HCT116 (cell line): ENCODE results near the gene CASZ1. TPM values are rescaled to one million over a fixed set of nuclear protein-coding genes. Genes with fewer than 3 reads are reported as not detected.

Source experiments
- ATAC-seq: fragments of 200-7000 bp; cut with Tn5 transposase; 2 replicates; pipeline ENCODE4 v1.9.1; 2020; ENCODE audit warnings: mild to moderate bottlenecking, moderate library complexity
- BruUV-seq: library from RNA; stranded (reverse); fragments of 400-500 nt; replicated peaks from 2 replicates; lab custom pipeline; 2021; lab: Mats Ljungman, UMichigan
- CTCF ChIA-PET: fragments of 300-600 bp; sonication (Branson Sonifier 250); formaldehyde crosslinking; loops from one replicate; lab custom pipeline; 2021; ENCODE audit warnings: antibody characterized with exemption; lab: Charles Lee
- POLR2A ChIA-PET: fragments of 300-600, 350-600 bp; sonication (Branson Sonifier 250); formaldehyde crosslinking; loops from one replicate; lab custom pipeline; 2021; ENCODE audit warnings: antibody characterized with exemption; lab: Charles Lee
- RAD21 ChIA-PET, 2 experiments: fragments of 300-600 bp; sonication (Branson Sonifier 250); formaldehyde crosslinking; loops; one replicate each; lab custom pipeline; 2023; ENCODE audit warnings: low total read pairs in 2 of 2; ENCODE audit not compliant: uncharacterized antibody in 2 of 2, unreplicated experiment in 2 of 2, low non-redundant PET in 1 of 2; lab: Charles Lee
- DNase-seq: peaks from one replicate; pipeline ENCODE4 v3.0.0-alpha.2; 2010; ENCODE audit warnings: low read depth, low spot score
- H2AFZ ChIP-seq: fragments of 200-600 bp; shearing (Covaris generic), sonication (generic); 2 replicates; pipeline ENCODE4 v1.6.1; 2017; ENCODE audit warnings: low read depth, mixed run types, mixed read lengths, antibody characterized with exemption, low read length; ENCODE audit not compliant: poor library complexity, severe bottlenecking
- H3K27ac ChIP-seq: 2 replicates; pipeline ENCODE4 v1.5.1; 2012; ENCODE audit warnings: low read depth, low read length
- H3K27me3 ChIP-seq: fragments of 200-600 bp; sonication (generic); 2 replicates; pipeline ENCODE4 v1.6.1; 2016; ENCODE audit warnings: mixed run types, low read length, mixed read lengths; ENCODE audit not compliant: insufficient read depth
- H3K36me3 ChIP-seq, 2 experiments: fragments of 200-500 bp in 1 of 2; fragments of 200-600 bp in 1 of 2; sonication (Bioruptor generic) in 1 of 2; sonication (generic) in 1 of 2; 2 replicates each; pipeline versions ENCODE4 v1.5.1 to v1.6.1; 2014 to 2016; ENCODE audit warnings: low read length in 2 of 2, inconsistent platforms in 1 of 2, mixed read lengths in 1 of 2, mixed run types in 1 of 2; ENCODE audit not compliant: insufficient read depth in 2 of 2, control insufficient read depth in 1 of 2
- H3K4me1 ChIP-seq, 2 experiments: fragments of 200-600 bp in 1 of 2; sonication (generic) in 1 of 2; 2 replicates each; pipeline versions ENCODE4 v1.5.1 to v1.6.1; 2012 to 2017; ENCODE audit warnings: low read length in 2 of 2, inconsistent platforms in 1 of 2, mild to moderate bottlenecking in 1 of 2, mixed read lengths in 1 of 2, mixed run types in 1 of 2, moderate library complexity in 1 of 2; ENCODE audit not compliant: insufficient read depth in 2 of 2, control insufficient read depth in 1 of 2
- H3K4me2 ChIP-seq: fragments of 200-600 bp; sonication (generic); 2 replicates; pipeline ENCODE4 v1.6.1; 2017; ENCODE audit warnings: mixed run types, low read length, mixed read lengths
- H3K4me3 ChIP-seq, 2 experiments: fragments of 200-600 bp in 1 of 2; sonication (generic) in 1 of 2; replicated peaks in 1 of 2; 2 replicates each; pipeline ENCODE4 v1.5.1; 2011 to 2016; ENCODE audit warnings: low read length in 2 of 2, control low read depth in 1 of 2, low read depth in 1 of 2, mild to moderate bottlenecking in 1 of 2, mixed read lengths in 1 of 2, mixed run types in 1 of 2
- H3K79me2 ChIP-seq: fragments of 200-600 bp; sonication (generic); 2 replicates; pipeline ENCODE4 v1.6.1; 2017; ENCODE audit warnings: mild to moderate bottlenecking, mixed run types, low read length, moderate library complexity, mixed read lengths; ENCODE audit not compliant: insufficient read depth
- H3K9ac ChIP-seq: fragments of 200-600 bp; sonication (generic); 2 replicates; pipeline ENCODE4 v1.6.1; 2016; ENCODE audit warnings: low read length, mixed read lengths
- H3K9me2 ChIP-seq: fragments of 200-600 bp; sonication (generic), shearing (Covaris generic); 2 replicates; pipeline ENCODE4 v1.6.1; 2017; ENCODE audit warnings: mixed run types, mild to moderate bottlenecking, moderate library complexity; ENCODE audit not compliant: insufficient read depth
- H3K9me3 ChIP-seq, 2 experiments: fragments of 200-500 bp in 1 of 2; fragments of 200-600 bp in 1 of 2; sonication (Bioruptor generic) in 1 of 2; sonication (generic) in 1 of 2; 2 replicates each; pipeline ENCODE4 v1.6.1; 2014 to 2017; ENCODE audit warnings: low read length in 2 of 2, mixed read lengths in 2 of 2, inconsistent platforms in 1 of 2, low read depth in 1 of 2, mild to moderate bottlenecking in 1 of 2, mixed run types in 1 of 2, moderate library complexity in 1 of 2; ENCODE audit not compliant: control insufficient read depth in 1 of 2, insufficient read depth in 1 of 2
- H4K20me1 ChIP-seq: fragments of 200-600 bp; sonication (generic), shearing (Covaris generic); 2 replicates; pipeline ENCODE4 v1.6.1; 2017; ENCODE audit warnings: mixed run types, mild to moderate bottlenecking, moderate library complexity; ENCODE audit not compliant: insufficient read depth
- CBX3 ChIP-seq: IDR thresholded peaks from 2 replicates; pipeline ENCODE4 v1.6.1; 2012; ENCODE audit warnings: low read depth
- EGR1 ChIP-seq: IDR thresholded peaks from 2 replicates; pipeline ENCODE4 v1.6.1; 2012; ENCODE audit warnings: low read depth
- EZH2 ChIP-seq: fragments of 200-600 bp; sonication (generic); IDR thresholded peaks from 2 replicates; pipeline ENCODE4 v1.6.1; 2017; ENCODE audit warnings: antibody characterized with exemption, mixed run types
- EZH2phosphoT487 ChIP-seq: fragments of 200-600 bp; IDR thresholded peaks from 2 replicates; pipeline ENCODE4 v1.6.1; 2018; ENCODE audit warnings: antibody characterized with exemption, borderline replicate concordance
- JUND ChIP-seq: IDR thresholded peaks from 2 replicates; pipeline ENCODE4 v1.6.1; 2012
- POLR2A ChIP-seq: IDR thresholded peaks from 2 replicates; pipeline ENCODE4 v1.7.0; 2011; ENCODE audit warnings: borderline replicate concordance; ENCODE audit not compliant: insufficient read depth, insufficient read length; ENCODE audit errors: extremely low read depth
- POLR2AphosphoS5 ChIP-seq: IDR thresholded peaks from 2 replicates; pipeline ENCODE4 v1.6.1; 2011; ENCODE audit warnings: mild to moderate bottlenecking, low read depth, low read length, moderate library complexity
- SP1 ChIP-seq: IDR thresholded peaks from 2 replicates; pipeline ENCODE4 v1.6.1; 2012; ENCODE audit warnings: low read depth
- SRF ChIP-seq: IDR thresholded peaks from 2 replicates; pipeline ENCODE4 v1.6.1; 2012; ENCODE audit warnings: low read depth
- YY1 ChIP-seq: IDR thresholded peaks from 2 replicates; pipeline ENCODE4 v1.6.1; 2011; ENCODE audit warnings: low read length, low read depth, moderate library complexity, mild to moderate bottlenecking; ENCODE audit not compliant: insufficient replicate concordance; ENCODE audit errors: extremely low read depth
- intact Hi-C: fragments of 100-400 bp; cut with micrococcal nuclease; formaldehyde crosslinking; loops from 2 replicates; pipeline ENCODE4 v1.10.0; 2022
- total RNA-seq: library from RNA; stranded (reverse); gene quantifications from one replicate; pipeline ENCODE4 v1.2.1, GENCODE V29; 2021; ENCODE audit not compliant: unreplicated experiment
- TF ChIP-seq, protein P1 (sequence below), 3 experiments: fragments of 200-600 bp in 1 of 3; sonication (generic) in 1 of 3; IDR thresholded peaks in 2 of 3; conservative IDR thresholded peaks in 1 of 3; 2 replicates each; pipeline ENCODE4 v1.5.1; 2012 to 2017; ENCODE audit warnings: low read depth in 2 of 3, low read length in 2 of 3, antibody characterized with exemption in 1 of 3, borderline replicate concordance in 1 of 3, control low read depth in 1 of 3, mild to moderate bottlenecking in 1 of 3, mixed read lengths in 1 of 3, mixed run types in 1 of 3, moderate library complexity in 1 of 3; ENCODE audit not compliant: insufficient read depth in 1 of 3
- TF ChIP-seq, protein P2 (sequence below): IDR thresholded peaks from 2 replicates; pipeline ENCODE4 v1.6.1; 2012; ENCODE audit warnings: low read depth
- TF ChIP-seq, protein P3 (sequence below): IDR thresholded peaks from 2 replicates; pipeline ENCODE4 v1.6.1; 2012

CASZ1 gene
- total RNA-seq, 1 experiment from 2014 or later: 7.7 TPM

DNA sequence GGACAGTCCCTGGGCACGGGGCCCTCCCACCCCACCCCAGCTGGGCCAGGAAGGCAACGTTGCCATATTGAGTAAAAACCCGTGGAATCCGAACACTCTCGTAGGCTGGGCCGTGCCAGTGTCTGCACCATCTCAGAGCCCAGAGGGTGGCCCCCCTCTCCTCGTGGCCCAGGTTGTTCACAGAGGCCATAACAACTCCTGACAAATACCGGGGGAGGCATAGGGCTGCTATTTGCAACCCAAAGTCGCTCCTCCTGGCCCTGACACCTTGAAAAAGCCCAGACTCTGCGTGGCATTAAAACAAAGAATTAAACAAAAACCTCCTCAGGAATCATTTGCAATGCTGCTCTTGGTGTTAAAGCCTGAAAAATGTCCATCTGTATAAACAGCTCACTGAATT is 141.4 kb downstream of the CASZ1 start:
- H3K4me3 ChIP-seq: no peak overlapping the region
- no peak overlapping the region for H2AFZ ChIP-seq
- DNase-seq (no peak), ATAC-seq (no peak)
- CTCF ChIA-PET: no interaction called here
- BruUV-seq: no TSS peak
- no peaks in the 10 kb centered on the region for H3K27me3 ChIP-seq
- H3K4me2 ChIP-seq: no peak overlapping the region
- H4K20me1 ChIP-seq: no peaks in the 10 kb centered on the region
- intact Hi-C loops: no loop called here
- H3K27ac ChIP-seq: no peak overlapping the region
- POLR2A ChIA-PET: no interaction called here
- no peaks in the 10 kb centered on the region for H3K9me2 ChIP-seq
- TF ChIP-seq EGR1 (no peak), EZH2 (no peak)
- TF ChIP-seq, protein P1, sequence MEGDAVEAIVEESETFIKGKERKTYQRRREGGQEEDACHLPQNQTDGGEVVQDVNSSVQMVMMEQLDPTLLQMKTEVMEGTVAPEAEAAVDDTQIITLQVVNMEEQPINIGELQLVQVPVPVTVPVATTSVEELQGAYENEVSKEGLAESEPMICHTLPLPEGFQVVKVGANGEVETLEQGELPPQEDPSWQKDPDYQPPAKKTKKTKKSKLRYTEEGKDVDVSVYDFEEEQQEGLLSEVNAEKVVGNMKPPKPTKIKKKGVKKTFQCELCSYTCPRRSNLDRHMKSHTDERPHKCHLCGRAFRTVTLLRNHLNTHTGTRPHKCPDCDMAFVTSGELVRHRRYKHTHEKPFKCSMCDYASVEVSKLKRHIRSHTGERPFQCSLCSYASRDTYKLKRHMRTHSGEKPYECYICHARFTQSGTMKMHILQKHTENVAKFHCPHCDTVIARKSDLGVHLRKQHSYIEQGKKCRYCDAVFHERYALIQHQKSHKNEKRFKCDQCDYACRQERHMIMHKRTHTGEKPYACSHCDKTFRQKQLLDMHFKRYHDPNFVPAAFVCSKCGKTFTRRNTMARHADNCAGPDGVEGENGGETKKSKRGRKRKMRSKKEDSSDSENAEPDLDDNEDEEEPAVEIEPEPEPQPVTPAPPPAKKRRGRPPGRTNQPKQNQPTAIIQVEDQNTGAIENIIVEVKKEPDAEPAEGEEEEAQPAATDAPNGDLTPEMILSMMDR (IDR thresholded peaks at IDR 0.05 in 2 of 3, conservative IDR thresholded peaks at IDR 0.05 in 1 of 3; ENCODE audit: borderline replicate concordance in 1 of 3, insufficient read depth in 1 of 3, low read depth in 2 of 3, low read length in 2 of 3): no peak
- H3K4me1 ChIP-seq: peaks cover 0 to 10% of the 10 kb centered on the region in 2 experiments; a peak in 1 of 4 replicates
- H3K79me2 ChIP-seq: no peaks in the 10 kb centered on the region
- no peaks in the 10 kb centered on the region for H3K9me3 ChIP-seq
- RAD21 ChIA-PET: no interaction called here
- H3K36me3 ChIP-seq: no peaks in the 10 kb centered on the region
- no peak overlapping the region for H3K9ac ChIP-seq

DNA sequence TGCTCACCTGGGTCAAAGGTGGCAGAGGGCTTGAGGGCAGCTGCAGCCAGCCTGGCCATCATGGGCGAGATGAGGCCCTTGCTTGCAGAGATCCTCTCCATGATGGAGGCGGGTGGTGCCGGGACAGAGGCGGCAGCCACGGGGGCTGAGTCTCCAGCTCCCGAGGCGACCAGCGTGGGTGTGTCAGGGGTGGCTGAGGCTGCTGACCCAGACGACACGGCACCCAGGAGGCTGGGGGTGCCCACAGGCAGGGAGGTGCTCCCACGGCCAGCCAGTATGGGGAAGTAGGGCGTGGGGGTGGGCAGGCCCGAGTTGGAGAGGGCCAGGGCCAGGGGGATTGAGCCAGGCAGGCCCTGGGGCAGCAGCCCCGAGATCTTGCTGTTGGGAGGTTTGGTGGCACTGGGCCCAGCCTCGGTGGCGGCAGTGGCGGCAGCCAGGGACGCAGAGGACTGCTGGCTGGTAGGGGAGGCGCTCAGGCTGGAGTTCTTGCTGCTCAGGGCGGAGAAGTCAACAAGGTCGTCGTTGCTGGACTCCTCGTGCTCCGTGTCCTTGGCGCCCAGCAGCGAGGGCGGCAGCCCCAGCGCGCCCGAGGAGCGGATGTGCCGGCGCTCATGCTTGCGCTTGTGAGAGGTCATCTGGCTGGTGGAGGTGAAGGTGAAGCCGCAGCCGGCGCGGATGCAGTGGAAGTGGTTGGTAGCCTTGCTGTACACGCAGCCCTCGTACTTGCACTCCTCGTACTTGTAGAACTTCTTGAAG is 142.9 kb downstream of the CASZ1 start:
- H2AFZ ChIP-seq: no peak overlapping the region
- RAD21 ChIA-PET: no interaction called here
- peaks cover 0 to 10% of the 10 kb centered on the region in 2 experiments; a peak in 1 of 4 replicates for H3K4me1 ChIP-seq
- H3K79me2 ChIP-seq: no peaks in the 10 kb centered on the region
- no peaks in the 10 kb centered on the region for H3K27me3 ChIP-seq
- no peak for TF ChIP-seq EZH2phosphoT487
- TF ChIP-seq SP1: no peak
- no peak for TF ChIP-seq POLR2A
- TF ChIP-seq SRF: no peak
- TF ChIP-seq EZH2: no peak
- no peak for TF ChIP-seq JUND
- no peak for TF ChIP-seq YY1
- no peak for TF ChIP-seq CBX3
- TF ChIP-seq, protein P2, sequence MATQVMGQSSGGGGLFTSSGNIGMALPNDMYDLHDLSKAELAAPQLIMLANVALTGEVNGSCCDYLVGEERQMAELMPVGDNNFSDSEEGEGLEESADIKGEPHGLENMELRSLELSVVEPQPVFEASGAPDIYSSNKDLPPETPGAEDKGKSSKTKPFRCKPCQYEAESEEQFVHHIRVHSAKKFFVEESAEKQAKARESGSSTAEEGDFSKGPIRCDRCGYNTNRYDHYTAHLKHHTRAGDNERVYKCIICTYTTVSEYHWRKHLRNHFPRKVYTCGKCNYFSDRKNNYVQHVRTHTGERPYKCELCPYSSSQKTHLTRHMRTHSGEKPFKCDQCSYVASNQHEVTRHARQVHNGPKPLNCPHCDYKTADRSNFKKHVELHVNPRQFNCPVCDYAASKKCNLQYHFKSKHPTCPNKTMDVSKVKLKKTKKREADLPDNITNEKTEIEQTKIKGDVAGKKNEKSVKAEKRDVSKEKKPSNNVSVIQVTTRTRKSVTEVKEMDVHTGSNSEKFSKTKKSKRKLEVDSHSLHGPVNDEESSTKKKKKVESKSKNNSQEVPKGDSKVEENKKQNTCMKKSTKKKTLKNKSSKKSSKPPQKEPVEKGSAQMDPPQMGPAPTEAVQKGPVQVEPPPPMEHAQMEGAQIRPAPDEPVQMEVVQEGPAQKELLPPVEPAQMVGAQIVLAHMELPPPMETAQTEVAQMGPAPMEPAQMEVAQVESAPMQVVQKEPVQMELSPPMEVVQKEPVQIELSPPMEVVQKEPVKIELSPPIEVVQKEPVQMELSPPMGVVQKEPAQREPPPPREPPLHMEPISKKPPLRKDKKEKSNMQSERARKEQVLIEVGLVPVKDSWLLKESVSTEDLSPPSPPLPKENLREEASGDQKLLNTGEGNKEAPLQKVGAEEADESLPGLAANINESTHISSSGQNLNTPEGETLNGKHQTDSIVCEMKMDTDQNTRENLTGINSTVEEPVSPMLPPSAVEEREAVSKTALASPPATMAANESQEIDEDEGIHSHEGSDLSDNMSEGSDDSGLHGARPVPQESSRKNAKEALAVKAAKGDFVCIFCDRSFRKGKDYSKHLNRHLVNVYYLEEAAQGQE: no peak
- TF ChIP-seq, protein P3, sequence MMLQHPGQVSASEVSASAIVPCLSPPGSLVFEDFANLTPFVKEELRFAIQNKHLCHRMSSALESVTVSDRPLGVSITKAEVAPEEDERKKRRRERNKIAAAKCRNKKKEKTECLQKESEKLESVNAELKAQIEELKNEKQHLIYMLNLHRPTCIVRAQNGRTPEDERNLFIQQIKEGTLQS: no peak
- no peak for TF ChIP-seq POLR2AphosphoS5
- TF ChIP-seq, all 23 proteins: peak for 0
- H3K27ac ChIP-seq: no peak overlapping the region
- H3K4me3 ChIP-seq: no peak overlapping the region
- intact Hi-C loops: no loop called here
- no peaks in the 10 kb centered on the region for H4K20me1 ChIP-seq
- no peak for DNase-seq
- no TSS peak for BruUV-seq
- no peaks in the 10 kb centered on the region for H3K36me3 ChIP-seq
- ChIA-PET POLR2A (no interaction called here), CTCF (no interaction called here)
- ATAC-seq: no peak
- no peak overlapping the region for H3K4me2 ChIP-seq
- H3K9me2 ChIP-seq: no peaks in the 10 kb centered on the region
- no peaks in the 10 kb centered on the region for H3K9me3 ChIP-seq
- no peak overlapping the region for H3K9ac ChIP-seq
